Mucosa of rectum (tissue), 2 donors: ENCODE data around the gene EPHX1.

Experiments
- H3K27ac ChIP-seq, 2 donors: one replicate each; pipeline ENCODE4 v1.7.0; 2013; ENCODE audit warnings: inconsistent platforms in 2 of 2, low read depth in 2 of 2, low read length in 2 of 2
- H3K27me3 ChIP-seq, 2 donors: one replicate each; pipeline ENCODE4 v1.7.0; 2013; ENCODE audit warnings: low read length in 2 of 2; ENCODE audit not compliant: control insufficient read depth in 2 of 2, insufficient read depth in 2 of 2
- H3K36me3 ChIP-seq, 2 donors: one replicate each; pipeline ENCODE4 v1.7.0; 2013; ENCODE audit warnings: low read length in 2 of 2; ENCODE audit not compliant: control insufficient read depth in 2 of 2, insufficient read depth in 2 of 2
- H3K4me1 ChIP-seq, 2 donors: one replicate each; pipeline ENCODE4 v1.7.0; 2013; ENCODE audit warnings: low read length in 2 of 2, mild to moderate bottlenecking in 1 of 2; ENCODE audit not compliant: control insufficient read depth in 2 of 2, insufficient read depth in 2 of 2
- H3K4me3 ChIP-seq, 2 donors: one replicate each; pipeline ENCODE4 v1.7.0; 2013; ENCODE audit warnings: low read length in 2 of 2
- H3K9ac ChIP-seq, 2 donors: one replicate each; pipeline ENCODE4 v1.7.0; 2013; ENCODE audit warnings: low read length in 2 of 2, low read depth in 1 of 2, mild to moderate bottlenecking in 1 of 2
- H3K9me3 ChIP-seq, 2 donors: one replicate each; pipeline ENCODE4 v1.7.0; 2013; ENCODE audit warnings: low read length in 2 of 2; ENCODE audit not compliant: control insufficient read depth in 2 of 2
- donor health status: healthy.
- donor health status: Normal muscosa, but diverticular disease.

The EPHX1 gene

GRCh38 chr1:225861834-225862580 is 52.1 kb downstream of the EPHX1 start:
- no peak overlapping the region for H3K4me3 ChIP-seq
- no peak overlapping the region for H3K27ac ChIP-seq
- H3K4me1 ChIP-seq, result peaks cover 2 to 8% of the 10 kb centered on the region in 2 donors
- H3K27me3 ChIP-seq, result no peaks in the 10 kb centered on the region
- H3K9ac ChIP-seq, result no peak overlapping the region
- peaks cover 62 to 76% of the 10 kb centered on the region in 2 donors for H3K36me3 ChIP-seq
- no peaks in the 10 kb centered on the region for H3K9me3 ChIP-seq

- Histone ChIP-seq H3K4me1 (peaks cover 2 to 8% of the 10 kb centered on the region in 2 donors), H3K36me3 (peaks cover 66 to 79% of the 10 kb centered on the region in 2 donors), H3K9me3 (no peaks in the 10 kb centered on the region), H3K27me3 (no peaks in the 10 kb centered on the region), H3K4me3 (no peak overlapping the region), H3K9ac (no peak overlapping the region), H3K27ac (no peak overlapping the region)
Measured at GRCh38 chr1:225862581-225862950, 52.6 kb downstream of the EPHX1 start.

- H3K27ac ChIP-seq, result peak overlapping the region in 1 of 2 donors; percentile 16
- H3K4me3 ChIP-seq, result no peak overlapping the region
- no peak overlapping the region for H3K9ac ChIP-seq
- H3K27me3 ChIP-seq, result no peaks in the 10 kb centered on the region
- H3K4me1 ChIP-seq, result peaks cover 2 to 8% of the 10 kb centered on the region in 2 donors
- H3K9me3 ChIP-seq, result no peaks in the 10 kb centered on the region
- peaks cover 69 to 80% of the 10 kb centered on the region in 2 donors for H3K36me3 ChIP-seq
Measured at GRCh38 chr1:225863167-225863566, 53.2 kb downstream of the EPHX1 start.

GRCh38 chr1:225865514-225865913 is 55.6 kb downstream of the EPHX1 start:
- Histone ChIP-seq H3K36me3 (peaks cover 67 to 74% of the 10 kb centered on the region in 2 donors), H3K27ac (no peak overlapping the region), H3K4me3 (no peak overlapping the region), H3K4me1 (peaks cover 2 to 8% of the 10 kb centered on the region in 2 donors), H3K9ac (no peak overlapping the region), H3K27me3 (no peaks in the 10 kb centered on the region), H3K9me3 (no peaks in the 10 kb centered on the region)

GRCh38 chr1:225866061-225866837 is 56.3 kb downstream of the EPHX1 start:
- Histone ChIP-seq H3K27me3 (no peaks in the 10 kb centered on the region), H3K9me3 (no peaks in the 10 kb centered on the region), H3K27ac (no peak overlapping the region), H3K9ac (no peak overlapping the region), H3K4me1 (peaks cover 2 to 8% of the 10 kb centered on the region in 2 donors), H3K4me3 (no peak overlapping the region), H3K36me3 (peaks cover 67 to 74% of the 10 kb centered on the region in 2 donors)

GRCh38 chr1:225866981-225867380 is 57.1 kb downstream of the EPHX1 start:
- Histone ChIP-seq H3K4me3 (no peak overlapping the region), H3K27me3 (no peaks in the 10 kb centered on the region), H3K9ac (no peak overlapping the region), H3K36me3 (peaks cover 64 to 74% of the 10 kb centered on the region in 2 donors), H3K27ac (no peak overlapping the region), H3K9me3 (no peaks in the 10 kb centered on the region), H3K4me1 (peaks cover 2 to 8% of the 10 kb centered on the region in 2 donors)

- H3K4me3 ChIP-seq, result no peak overlapping the region
- peaks cover 66 to 72% of the 10 kb centered on the region in 2 donors for H3K36me3 ChIP-seq
- no peak overlapping the region for H3K27ac ChIP-seq
Measured at GRCh38 chr1:225868631-225869330, 58.9 kb downstream of the EPHX1 start.

GRCh38 chr1:225870911-225871310 is 61.0 kb downstream of the EPHX1 start:
- no peak overlapping the region for H3K9ac ChIP-seq
- H3K27me3 ChIP-seq, result no peaks in the 10 kb centered on the region
- H3K4me1 ChIP-seq, result peaks cover 7 to 13% of the 10 kb centered on the region in 2 donors
- H3K36me3 ChIP-seq, result peaks cover 64 to 67% of the 10 kb centered on the region in 2 donors
- no peaks in the 10 kb centered on the region for H3K9me3 ChIP-seq
- H3K27ac ChIP-seq, result no peak overlapping the region
- no peak overlapping the region for H3K4me3 ChIP-seq

More at GRCh38 chr1:225868631-225869330, 58.9 kb downstream of the EPHX1 start:
- Histone ChIP-seq H3K9ac (no peak overlapping the region), H3K27me3 (no peaks in the 10 kb centered on the region), H3K9me3 (no peaks in the 10 kb centered on the region), H3K4me1 (peaks cover 2 to 8% of the 10 kb centered on the region in 2 donors)

GRCh38 chr1:225871359-225872074 is 61.6 kb downstream of the EPHX1 start:
- Histone ChIP-seq H3K27me3 (no peaks in the 10 kb centered on the region), H3K27ac (no peak overlapping the region), H3K9ac (no peak overlapping the region), H3K4me3 (no peak overlapping the region), H3K9me3 (no peaks in the 10 kb centered on the region), H3K36me3 (peaks cover 62 to 65% of the 10 kb centered on the region in 2 donors), H3K4me1 (peaks cover 11 to 18% of the 10 kb centered on the region in 2 donors)
